GM12872 (cell line): Measurements from ENCODE around the gene ORC6.

Experiments used
- TF ChIP-seq, protein P1 (sequence below): IDR thresholded peaks from 3 replicates; pipeline ENCODE4 v1.5.1; 2011; ENCODE audit warnings: low read depth, mild to moderate bottlenecking, low read length, moderate library complexity; ENCODE audit not compliant: insufficient read depth

Gene ORC6

DNA sequence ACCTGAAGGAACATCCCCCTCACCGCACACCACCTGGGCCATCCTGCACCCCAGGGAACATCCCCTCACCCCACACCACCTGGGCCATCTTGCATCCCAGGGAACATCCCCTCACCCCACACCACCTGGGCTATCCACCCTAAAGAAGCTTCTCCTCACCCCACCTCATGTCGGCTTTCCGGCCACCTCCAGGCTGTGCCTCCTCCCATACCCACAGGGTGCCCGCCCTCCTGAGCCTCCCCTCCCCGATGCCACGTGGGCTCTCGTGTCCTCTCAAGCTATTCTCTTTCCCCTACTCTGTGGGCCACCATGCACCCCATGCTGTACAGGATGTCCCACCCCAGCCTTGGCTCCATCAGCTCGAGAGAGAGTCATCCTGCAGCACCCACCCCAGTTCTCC, 40.7 kb downstream of the ORC6 start:
- TF ChIP-seq, protein P1, sequence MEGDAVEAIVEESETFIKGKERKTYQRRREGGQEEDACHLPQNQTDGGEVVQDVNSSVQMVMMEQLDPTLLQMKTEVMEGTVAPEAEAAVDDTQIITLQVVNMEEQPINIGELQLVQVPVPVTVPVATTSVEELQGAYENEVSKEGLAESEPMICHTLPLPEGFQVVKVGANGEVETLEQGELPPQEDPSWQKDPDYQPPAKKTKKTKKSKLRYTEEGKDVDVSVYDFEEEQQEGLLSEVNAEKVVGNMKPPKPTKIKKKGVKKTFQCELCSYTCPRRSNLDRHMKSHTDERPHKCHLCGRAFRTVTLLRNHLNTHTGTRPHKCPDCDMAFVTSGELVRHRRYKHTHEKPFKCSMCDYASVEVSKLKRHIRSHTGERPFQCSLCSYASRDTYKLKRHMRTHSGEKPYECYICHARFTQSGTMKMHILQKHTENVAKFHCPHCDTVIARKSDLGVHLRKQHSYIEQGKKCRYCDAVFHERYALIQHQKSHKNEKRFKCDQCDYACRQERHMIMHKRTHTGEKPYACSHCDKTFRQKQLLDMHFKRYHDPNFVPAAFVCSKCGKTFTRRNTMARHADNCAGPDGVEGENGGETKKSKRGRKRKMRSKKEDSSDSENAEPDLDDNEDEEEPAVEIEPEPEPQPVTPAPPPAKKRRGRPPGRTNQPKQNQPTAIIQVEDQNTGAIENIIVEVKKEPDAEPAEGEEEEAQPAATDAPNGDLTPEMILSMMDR = no peak

- TF ChIP-seq, protein P1 = no peak
These were observed 41.6 kb downstream of the ORC6 start for GRCh38 chr16:46730801-46731690.

DNA sequence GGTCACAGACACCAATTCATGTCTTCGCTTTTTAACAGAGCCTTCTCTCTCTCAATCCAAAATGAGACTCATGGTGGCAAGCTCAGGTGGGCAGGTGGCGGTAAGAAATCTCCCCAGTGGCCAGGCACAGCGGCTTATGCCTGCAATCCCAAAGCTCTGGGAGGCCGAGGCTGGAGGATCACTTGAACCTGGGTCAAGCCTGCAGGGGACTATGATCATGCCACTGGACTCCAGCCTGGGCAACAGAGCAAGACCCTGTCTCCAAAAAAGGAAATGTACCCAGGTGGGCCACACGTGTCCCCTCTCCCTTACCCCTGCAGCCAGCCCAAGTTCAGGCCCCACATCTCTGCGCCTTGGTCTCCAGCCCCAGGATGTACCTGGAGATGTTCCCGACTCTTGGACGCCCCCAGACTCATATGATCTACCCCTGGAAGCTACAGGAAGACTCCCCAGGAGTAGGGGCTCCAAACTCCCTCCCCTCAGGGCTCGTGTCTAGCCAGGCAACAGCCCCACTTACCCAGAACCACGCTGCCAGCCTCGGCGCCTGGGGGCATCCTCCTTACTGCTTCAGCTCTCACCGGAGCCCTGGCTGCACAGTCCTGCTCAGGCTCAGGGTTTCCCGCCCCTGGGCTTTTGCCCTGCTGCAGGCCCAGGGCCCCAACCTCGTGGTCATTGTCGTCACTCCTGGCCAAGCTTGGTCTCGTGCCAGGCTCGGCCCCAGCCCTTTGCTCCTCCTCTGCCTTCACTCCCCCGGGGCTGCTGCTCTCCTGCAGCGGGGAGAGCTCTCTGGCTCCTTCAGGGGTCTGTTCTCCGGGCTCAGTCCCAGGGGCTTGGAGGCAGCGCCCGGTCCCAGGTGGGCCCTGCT, 42.5 kb downstream of the ORC6 start:
- TF ChIP-seq, protein P1 = no peak

DNA sequence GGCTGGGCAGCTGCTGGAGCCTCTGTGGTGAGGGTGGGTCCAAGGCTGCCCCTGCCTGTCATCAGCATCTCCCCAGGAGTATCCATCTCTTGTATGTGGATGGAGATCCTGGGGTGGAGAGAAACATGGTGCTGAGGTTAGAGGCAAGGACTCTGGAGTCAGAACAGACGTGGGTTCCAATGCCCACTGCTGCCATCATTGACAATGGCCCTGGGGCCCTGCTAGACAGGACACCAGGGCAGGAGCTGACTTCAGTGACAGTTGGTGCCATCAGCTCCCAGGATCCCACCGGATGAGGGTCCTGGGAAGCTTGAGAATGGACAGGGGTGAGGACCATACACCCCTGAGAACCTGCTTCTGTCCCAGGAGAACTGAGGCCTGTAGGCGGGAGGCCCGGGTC, 43.1 kb downstream of the ORC6 start:
- TF ChIP-seq, protein P1 = no peak

GRCh38 chr16:46733319-46733830, 43.9 kb downstream of the ORC6 start:
- TF ChIP-seq, protein P1 = no peak

DNA sequence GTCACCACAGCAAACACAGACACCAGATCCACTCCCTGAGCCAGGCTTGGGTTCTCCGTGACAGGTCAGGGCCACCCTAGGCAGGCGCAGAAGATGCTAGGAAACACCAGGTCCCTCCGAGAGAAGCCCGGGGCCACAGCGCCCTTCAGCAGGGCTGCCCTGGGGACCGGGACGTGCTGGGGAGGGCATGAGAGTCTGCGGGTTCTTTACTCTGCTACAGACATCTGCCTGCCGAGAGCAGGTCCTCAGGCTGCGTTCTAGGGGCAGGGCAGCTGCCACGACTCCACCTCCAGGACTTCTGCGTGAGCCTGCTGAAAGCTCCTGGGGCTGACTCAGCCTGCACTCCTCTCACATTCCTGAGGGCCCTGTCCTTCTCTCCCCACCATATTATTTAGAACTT, 47.2 kb downstream of the ORC6 start:
- TF ChIP-seq, protein P1 = no peak

DNA sequence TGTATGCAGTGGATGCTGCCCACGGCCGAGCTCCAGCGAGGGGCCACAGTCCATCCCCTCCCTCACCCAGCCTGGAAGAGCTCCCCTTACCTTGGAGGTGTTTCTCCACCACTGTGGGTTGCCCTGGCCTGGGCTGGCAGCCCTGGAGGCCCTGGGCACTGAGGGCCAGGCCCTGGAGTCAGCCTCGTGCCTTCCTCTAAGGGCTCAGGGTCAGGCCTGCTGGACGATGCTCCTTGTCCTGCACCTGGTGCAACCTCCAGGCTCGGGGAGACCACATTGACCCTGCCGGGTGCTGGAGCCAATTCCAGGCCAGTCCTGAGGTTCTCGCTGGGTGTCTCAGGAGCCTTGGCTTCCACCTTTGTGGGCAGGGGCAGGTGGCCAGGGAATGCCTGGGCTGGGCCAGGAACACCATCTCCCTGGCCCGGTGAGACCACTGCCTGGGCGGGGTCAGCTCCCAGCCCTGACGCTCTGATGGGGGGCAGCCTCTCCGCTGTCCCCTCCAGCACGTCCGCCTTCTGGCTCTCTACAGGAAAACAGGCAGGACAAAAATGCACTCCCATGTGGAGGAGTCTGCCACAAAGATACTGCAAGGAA, 48.3 kb downstream of the ORC6 start:
- TF ChIP-seq, protein P1 = no peak
